Mucosa of rectum (tissue), 2 donors: ENCODE results near the gene SDF2L1.
"Not testable (repeated sequence)": the region's sequence is repeated elsewhere in the genome, so short reads cannot be mapped to it uniquely, and the experiment has no call there.

ENCODE experiments used
- H3K27ac ChIP-seq, 2 donors: one replicate each; pipeline ENCODE4 v1.7.0; 2013; ENCODE audit warnings: inconsistent platforms in 2 of 2, low read depth in 2 of 2, low read length in 2 of 2
- H3K27me3 ChIP-seq, 2 donors: one replicate each; pipeline ENCODE4 v1.7.0; 2013; ENCODE audit warnings: low read length in 2 of 2; ENCODE audit not compliant: control insufficient read depth in 2 of 2, insufficient read depth in 2 of 2
- H3K36me3 ChIP-seq, 2 donors: one replicate each; pipeline ENCODE4 v1.7.0; 2013; ENCODE audit warnings: low read length in 2 of 2; ENCODE audit not compliant: control insufficient read depth in 2 of 2, insufficient read depth in 2 of 2
- H3K4me1 ChIP-seq, 2 donors: one replicate each; pipeline ENCODE4 v1.7.0; 2013; ENCODE audit warnings: low read length in 2 of 2, mild to moderate bottlenecking in 1 of 2; ENCODE audit not compliant: control insufficient read depth in 2 of 2, insufficient read depth in 2 of 2
- H3K4me3 ChIP-seq, 2 donors: one replicate each; pipeline ENCODE4 v1.7.0; 2013; ENCODE audit warnings: low read length in 2 of 2
- H3K9ac ChIP-seq, 2 donors: one replicate each; pipeline ENCODE4 v1.7.0; 2013; ENCODE audit warnings: low read length in 2 of 2, low read depth in 1 of 2, mild to moderate bottlenecking in 1 of 2
- H3K9me3 ChIP-seq, 2 donors: one replicate each; pipeline ENCODE4 v1.7.0; 2013; ENCODE audit warnings: low read length in 2 of 2; ENCODE audit not compliant: control insufficient read depth in 2 of 2
- donor health status: healthy.
- donor health status: Normal muscosa, but diverticular disease.

SDF2L1 gene

DNA sequence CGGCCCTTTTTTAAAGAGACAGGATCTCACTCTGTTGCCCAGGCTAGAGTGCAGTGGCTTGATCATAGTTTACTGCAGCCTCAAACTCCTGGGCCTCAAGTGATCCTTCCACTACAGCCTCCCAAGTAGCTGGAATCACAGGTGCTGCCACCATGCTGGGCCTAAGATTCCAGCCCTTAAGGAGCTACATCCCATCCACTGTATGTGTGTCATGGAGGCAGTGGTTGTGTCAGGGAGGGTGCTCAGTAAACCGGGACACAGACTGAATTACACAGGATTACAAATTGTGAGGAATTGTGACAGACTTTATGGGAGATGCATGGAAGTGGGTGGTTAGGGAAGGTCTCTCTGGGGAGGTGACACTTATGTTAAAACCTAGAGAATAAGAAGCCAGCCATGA, 21.6 kb downstream of the SDF2L1 start:
- H3K9ac ChIP-seq = no peak overlapping the region
- H3K9me3 ChIP-seq = no peaks in the 10 kb centered on the region
- no peak overlapping the region for H3K4me3 ChIP-seq
- peaks cover 3 to 5% of the 10 kb centered on the region in 2 donors for H3K4me1 ChIP-seq
- no peak overlapping the region for H3K27ac ChIP-seq
- H3K27me3 ChIP-seq = no peaks in the 10 kb centered on the region
- no peaks in the 10 kb centered on the region for H3K36me3 ChIP-seq

GRCh38 chr22:21665047-21665851, 23.1 kb downstream of the SDF2L1 start:
- H3K9me3 ChIP-seq = no peaks in the 10 kb centered on the region
- peaks cover 3 to 5% of the 10 kb centered on the region in 2 donors for H3K4me1 ChIP-seq
- H3K36me3 ChIP-seq = peaks cover 0 to 5% of the 10 kb centered on the region in 2 donors
- peak overlapping the region; percentile 88 to 94 for H3K27ac ChIP-seq
- peak overlapping the region; percentile 86 to 97 for H3K9ac ChIP-seq
- no peaks in the 10 kb centered on the region for H3K27me3 ChIP-seq
- H3K4me3 ChIP-seq = peak overlapping the region; percentile 94 to 95

GRCh38 chr22:21666786-21667185, 24.7 kb downstream of the SDF2L1 start:
- peaks cover 3 to 5% of the 10 kb centered on the region in 2 donors for H3K4me1 ChIP-seq
- H3K9ac ChIP-seq = peak overlapping the region; percentile 32 to 86
- no peaks in the 10 kb centered on the region for H3K9me3 ChIP-seq
- peak overlapping the region; percentile 88 to 94 for H3K27ac ChIP-seq
- H3K4me3 ChIP-seq = peak overlapping the region; percentile 94 to 95
- H3K36me3 ChIP-seq = peaks cover 13 to 20% of the 10 kb centered on the region in 2 donors
- H3K27me3 ChIP-seq = no peaks in the 10 kb centered on the region

GRCh38 chr22:21669026-21669425, 26.9 kb downstream of the SDF2L1 start:
- Histone ChIP-seq H3K9ac (no peak overlapping the region), H3K27ac (no peak overlapping the region), H3K36me3 (peaks cover 34 to 41% of the 10 kb centered on the region in 2 donors), H3K27me3 (no peaks in the 10 kb centered on the region), H3K4me3 (no peak overlapping the region), H3K9me3 (no peaks in the 10 kb centered on the region), H3K4me1 (peaks cover 3 to 5% of the 10 kb centered on the region in 2 donors)

DNA sequence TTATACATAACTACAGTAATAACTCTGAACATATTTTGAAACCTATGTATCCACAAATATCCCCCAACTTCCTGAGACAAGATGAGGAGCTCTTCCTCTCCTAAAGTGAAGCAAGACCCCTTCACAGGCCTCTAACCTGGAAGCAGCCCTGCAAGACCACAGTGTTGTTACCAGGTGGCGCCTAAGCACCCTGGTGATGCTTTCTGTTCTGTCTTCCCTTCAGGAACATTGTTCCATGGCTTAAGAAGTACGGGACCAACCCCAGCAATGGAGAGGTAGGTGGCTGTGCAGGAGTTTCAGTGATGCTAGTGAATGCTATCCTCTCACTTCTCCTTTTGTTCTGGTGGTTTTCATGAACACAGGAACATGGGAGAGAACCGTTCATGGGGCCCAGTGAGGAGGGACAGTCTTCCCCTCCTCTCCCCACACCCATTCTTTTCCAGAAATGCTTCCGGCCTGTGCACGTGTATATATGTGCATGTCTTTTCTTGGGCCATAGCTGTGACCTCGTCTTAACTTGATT, 30.1 kb downstream of the SDF2L1 start:
- no peak overlapping the region for H3K4me3 ChIP-seq
- H3K27ac ChIP-seq = no peak overlapping the region
- H3K4me1 ChIP-seq = no peaks in the 10 kb centered on the region
- peaks cover 44 to 58% of the 10 kb centered on the region in 2 donors for H3K36me3 ChIP-seq
- H3K9ac ChIP-seq = no peak overlapping the region
- no peaks in the 10 kb centered on the region for H3K27me3 ChIP-seq
- no peaks in the 10 kb centered on the region for H3K9me3 ChIP-seq

GRCh38 chr22:21673534-21674321, 31.6 kb downstream of the SDF2L1 start:
- Histone ChIP-seq H3K27ac (no peak overlapping the region), H3K9me3 (no peaks in the 10 kb centered on the region), H3K4me1 (no peaks in the 10 kb centered on the region), H3K4me3 (no peak overlapping the region), H3K9ac (no peak overlapping the region), H3K27me3 (no peaks in the 10 kb centered on the region), H3K36me3 (peaks cover 44 to 58% of the 10 kb centered on the region in 2 donors)

GRCh38 chr22:21674638-21675245, 32.6 kb downstream of the SDF2L1 start:
- no peak overlapping the region for H3K4me3 ChIP-seq
- no peaks in the 10 kb centered on the region for H3K27me3 ChIP-seq
- no peaks in the 10 kb centered on the region for H3K4me1 ChIP-seq
- no peak overlapping the region for H3K9ac ChIP-seq
- no peaks in the 10 kb centered on the region for H3K9me3 ChIP-seq
- no peak overlapping the region for H3K27ac ChIP-seq
- peaks cover 44 to 57% of the 10 kb centered on the region in 2 donors for H3K36me3 ChIP-seq

DNA sequence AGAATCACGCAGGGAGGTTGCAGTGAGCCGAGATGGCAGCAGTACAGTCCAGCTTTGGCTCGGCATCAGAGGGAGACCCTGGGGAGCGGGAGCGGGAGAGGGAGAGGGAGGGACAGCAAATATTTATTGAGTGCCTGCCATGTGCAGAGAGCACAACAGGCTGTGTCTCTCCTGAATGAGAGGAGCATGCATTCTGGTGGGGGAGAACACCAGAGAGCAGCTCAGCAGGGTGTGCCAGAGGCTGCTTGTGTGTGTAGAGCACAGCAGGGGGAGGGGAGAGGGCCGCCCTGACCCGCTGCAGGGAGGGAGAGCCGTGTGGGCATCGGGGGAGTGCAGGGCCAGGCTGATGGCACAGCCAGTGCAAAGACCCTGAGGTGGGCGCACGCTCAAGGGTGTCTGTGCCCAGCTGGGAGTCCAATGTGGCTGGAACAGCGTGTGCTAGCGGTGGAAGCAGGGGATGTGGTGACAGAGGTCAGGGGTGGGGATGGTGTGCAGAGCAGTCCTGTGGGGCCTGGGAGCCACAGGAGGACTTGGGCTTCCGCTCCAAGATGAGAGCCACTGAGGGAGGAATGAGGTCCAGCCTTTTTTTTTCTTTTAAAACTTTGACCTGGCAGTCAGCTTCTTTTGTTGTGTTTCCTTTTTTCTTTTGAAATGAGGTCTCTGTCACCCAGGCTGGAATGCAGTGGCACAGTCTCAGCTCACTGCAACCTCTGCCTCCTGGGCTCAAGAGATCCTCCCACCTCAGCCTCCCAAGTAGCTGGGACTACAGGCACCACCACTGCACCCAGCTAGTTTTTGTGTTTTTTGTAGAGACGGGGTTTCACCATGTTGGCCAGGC, 35.7 kb downstream of the SDF2L1 start:
- Histone ChIP-seq H3K36me3 (peaks cover 41 to 48% of the 10 kb centered on the region in 2 donors), H3K4me3 (no peak overlapping the region), H3K4me1 (no peaks in the 10 kb centered on the region), H3K27ac (no peak overlapping the region), H3K27me3 (no peaks in the 10 kb centered on the region), H3K9ac (no peak overlapping the region), H3K9me3 (no peaks in the 10 kb centered on the region)

DNA sequence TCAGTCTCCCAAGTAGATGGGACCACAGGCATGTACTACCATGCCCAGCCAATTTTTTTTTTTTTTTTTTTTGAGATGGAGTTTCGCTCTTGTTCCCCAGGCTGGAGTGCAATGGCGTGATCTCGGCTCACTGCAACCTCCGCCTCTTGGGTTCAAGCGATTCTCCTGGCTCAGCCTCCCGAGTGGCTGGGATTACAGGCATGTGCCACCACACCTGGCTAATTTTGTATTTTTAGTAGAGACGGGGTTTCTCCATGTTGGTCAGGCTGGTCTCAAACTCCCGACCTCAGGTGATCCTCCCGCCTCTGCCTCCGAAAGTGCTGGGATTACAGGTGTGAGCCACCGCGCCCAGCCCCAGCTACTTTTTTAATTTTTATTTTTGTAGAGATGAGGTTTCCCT, 36.7 kb downstream of the SDF2L1 start:
- not testable (repeated sequence) for H3K4me1 ChIP-seq, H3K27me3 ChIP-seq, H3K27ac ChIP-seq, H3K9me3 ChIP-seq, H3K4me3 ChIP-seq, H3K9ac ChIP-seq
- H3K36me3 ChIP-seq = peaks cover 39 to 46% of the 10 kb centered on the region in 2 donors
